Osteocyte (in vitro differentiated cells): ENCODE data around the gene GLRX5. TPM values are rescaled to one million over a fixed set of nuclear protein-coding genes. Genes with fewer than 3 reads are reported as not detected.

ENCODE experiments used
- DNase-seq: peaks from one replicate; pipeline ENCODE4 v3.0.0; 2021; ENCODE audit warnings: mixed read lengths; ENCODE audit not compliant: unreplicated experiment; ENCODE audit errors: extremely low spot score
- H3K27ac Mint-ChIP-seq: one replicate; pipeline ENCODE4 v1.8.0; 2021; ENCODE audit warnings: mild to moderate bottlenecking, mixed read lengths; ENCODE audit not compliant: unreplicated experiment
- H3K27me3 Mint-ChIP-seq: one replicate; pipeline ENCODE4 v1.8.0; 2021; ENCODE audit warnings: mixed read lengths; ENCODE audit not compliant: unreplicated experiment
- H3K36me3 Mint-ChIP-seq: one replicate; pipeline ENCODE4 v1.8.0; 2021; ENCODE audit warnings: mixed read lengths; ENCODE audit not compliant: unreplicated experiment
- H3K4me1 Mint-ChIP-seq: one replicate; pipeline ENCODE4 v1.8.0; 2021; ENCODE audit warnings: mixed read lengths; ENCODE audit not compliant: unreplicated experiment
- H3K4me3 Mint-ChIP-seq: one replicate; pipeline ENCODE4 v1.8.0; 2021; ENCODE audit warnings: mild to moderate bottlenecking, moderate library complexity, mixed read lengths; ENCODE audit not compliant: unreplicated experiment
- H3K9me3 Mint-ChIP-seq: one replicate; pipeline ENCODE4 v1.8.0; 2021; ENCODE audit warnings: mixed read lengths; ENCODE audit not compliant: unreplicated experiment
- total RNA-seq: library from RNA; stranded (reverse); gene quantifications from 2 replicates; pipeline ENCODE4 v1.2.1, GENCODE V29; 2021
- TF ChIP-seq, protein P1 (sequence below): fragments of 200-600 bp; sonication (generic); IDR thresholded peaks from 2 replicates; pipeline ENCODE4 v1.5.0; 2021; ENCODE audit warnings: antibody characterized with exemption, mild to moderate bottlenecking, moderate library complexity

Gene GLRX5
- total RNA-seq, 1 donor from 2014 or later: 55.1 TPM

DNA sequence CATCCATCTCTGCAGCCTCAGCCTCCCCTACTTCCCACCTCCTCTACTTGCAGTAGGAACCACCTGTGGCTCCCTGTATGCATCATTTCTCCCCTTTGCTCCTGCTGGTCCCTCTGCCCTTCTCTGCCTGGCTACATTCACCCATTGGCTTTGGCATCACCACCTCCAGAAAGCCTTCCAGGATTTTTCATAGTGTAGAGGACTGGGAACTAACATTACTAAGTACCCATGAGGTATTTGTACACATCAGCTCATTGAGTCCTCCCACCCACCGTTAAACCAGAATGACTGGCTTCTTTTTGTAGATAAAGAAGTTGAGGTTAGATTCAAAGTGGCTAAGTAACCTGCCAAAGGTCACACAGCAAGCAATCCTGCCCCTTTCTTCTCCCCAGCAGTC, 35.5 kb upstream of the GLRX5 start:
- Mint-ChIP-seq H3K27ac (peak overlapping the region; percentile 63), H3K9me3 (no peaks in the 10 kb centered on the region), H3K4me3 (no peak overlapping the region), H3K4me1 (peaks cover 74% of the 10 kb centered on the region), H3K27me3 (no peaks in the 10 kb centered on the region), H3K36me3 (peaks cover 22% of the 10 kb centered on the region)
- TF ChIP-seq, protein P1, sequence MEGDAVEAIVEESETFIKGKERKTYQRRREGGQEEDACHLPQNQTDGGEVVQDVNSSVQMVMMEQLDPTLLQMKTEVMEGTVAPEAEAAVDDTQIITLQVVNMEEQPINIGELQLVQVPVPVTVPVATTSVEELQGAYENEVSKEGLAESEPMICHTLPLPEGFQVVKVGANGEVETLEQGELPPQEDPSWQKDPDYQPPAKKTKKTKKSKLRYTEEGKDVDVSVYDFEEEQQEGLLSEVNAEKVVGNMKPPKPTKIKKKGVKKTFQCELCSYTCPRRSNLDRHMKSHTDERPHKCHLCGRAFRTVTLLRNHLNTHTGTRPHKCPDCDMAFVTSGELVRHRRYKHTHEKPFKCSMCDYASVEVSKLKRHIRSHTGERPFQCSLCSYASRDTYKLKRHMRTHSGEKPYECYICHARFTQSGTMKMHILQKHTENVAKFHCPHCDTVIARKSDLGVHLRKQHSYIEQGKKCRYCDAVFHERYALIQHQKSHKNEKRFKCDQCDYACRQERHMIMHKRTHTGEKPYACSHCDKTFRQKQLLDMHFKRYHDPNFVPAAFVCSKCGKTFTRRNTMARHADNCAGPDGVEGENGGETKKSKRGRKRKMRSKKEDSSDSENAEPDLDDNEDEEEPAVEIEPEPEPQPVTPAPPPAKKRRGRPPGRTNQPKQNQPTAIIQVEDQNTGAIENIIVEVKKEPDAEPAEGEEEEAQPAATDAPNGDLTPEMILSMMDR: no peak
- no peak for DNase-seq

GRCh38 chr14:95500201-95500681, 34.6 kb upstream of the GLRX5 start:
- H3K4me1 Mint-ChIP-seq: peaks cover 73% of the 10 kb centered on the region
- peaks cover 26% of the 10 kb centered on the region for H3K36me3 Mint-ChIP-seq
- DNase-seq: no peak
- H3K27me3 Mint-ChIP-seq: no peaks in the 10 kb centered on the region
- no peak overlapping the region for H3K4me3 Mint-ChIP-seq
- TF ChIP-seq, protein P1: no peak
- no peaks in the 10 kb centered on the region for H3K9me3 Mint-ChIP-seq
- no peak overlapping the region for H3K27ac Mint-ChIP-seq

GRCh38 chr14:95500772-95501401, 34.0 kb upstream of the GLRX5 start:
- TF ChIP-seq, protein P1: no peak
- DNase-seq: no peak
- H3K4me3 Mint-ChIP-seq: no peak overlapping the region
- H3K36me3 Mint-ChIP-seq: peaks cover 27% of the 10 kb centered on the region
- H3K27ac Mint-ChIP-seq: peak overlapping the region; percentile 61
- H3K4me1 Mint-ChIP-seq: peaks cover 69% of the 10 kb centered on the region
- H3K27me3 Mint-ChIP-seq: no peaks in the 10 kb centered on the region
- H3K9me3 Mint-ChIP-seq: no peaks in the 10 kb centered on the region

- peaks cover 35% of the 10 kb centered on the region for H3K36me3 Mint-ChIP-seq
- TF ChIP-seq, protein P1: no peak
- H3K27me3 Mint-ChIP-seq: no peaks in the 10 kb centered on the region
- H3K9me3 Mint-ChIP-seq: no peaks in the 10 kb centered on the region
- DNase-seq: no peak
- no peak overlapping the region for H3K27ac Mint-ChIP-seq
- no peak overlapping the region for H3K4me3 Mint-ChIP-seq
- peaks cover 64% of the 10 kb centered on the region for H3K4me1 Mint-ChIP-seq
These were observed 32.4 kb upstream of the GLRX5 start for GRCh38 chr14:95502381-95502950.

DNA sequence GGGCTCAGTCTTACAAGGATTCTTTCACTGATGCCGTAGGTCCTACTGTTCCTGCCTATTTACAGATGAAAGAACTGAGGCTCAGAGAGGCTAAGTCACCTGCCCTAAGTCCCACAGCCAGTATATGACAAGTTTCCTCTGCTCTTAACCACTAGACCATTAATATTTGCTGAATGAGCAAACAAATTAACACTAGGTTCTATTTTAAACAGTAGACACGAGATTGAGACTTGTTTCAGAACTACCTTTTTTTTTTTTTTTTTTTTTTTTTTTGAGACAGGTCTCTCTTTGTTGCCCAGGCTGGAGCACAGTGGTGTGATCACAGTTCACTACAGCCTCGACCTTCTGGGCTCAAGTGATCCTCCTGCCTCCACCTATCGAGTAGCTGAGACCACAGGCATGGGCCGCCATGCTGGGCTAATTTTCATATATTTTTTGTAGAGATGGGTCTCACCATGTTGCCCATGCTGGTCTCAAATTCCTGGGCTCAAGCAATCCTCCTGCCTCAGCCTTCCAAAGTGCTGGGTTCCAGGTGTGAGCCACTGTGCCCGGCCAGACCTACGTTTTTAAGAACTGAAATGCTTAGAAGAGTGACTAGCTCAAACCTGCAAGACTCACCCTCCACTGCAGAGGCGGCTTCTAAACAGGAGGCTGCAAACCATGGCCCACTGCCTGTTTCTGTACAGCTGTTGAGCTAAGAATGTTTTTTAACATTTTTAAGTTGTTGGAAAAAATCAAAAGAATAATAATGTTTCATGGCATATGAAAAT, 31.3 kb upstream of the GLRX5 start:
- no peak overlapping the region for H3K27ac Mint-ChIP-seq

More for the DNA sequence above, 31.3 kb upstream of the GLRX5 start:
- no peak for DNase-seq
- Mint-ChIP-seq H3K4me3 (no peak overlapping the region), H3K9me3 (no peaks in the 10 kb centered on the region), H3K27me3 (no peaks in the 10 kb centered on the region), H3K36me3 (peaks cover 40% of the 10 kb centered on the region), H3K4me1 (peaks cover 66% of the 10 kb centered on the region)
- TF ChIP-seq, protein P1: no peak
